K562 (cell line): ENCODE results near the gene CDC45. TPM values are rescaled to one million over a fixed set of nuclear protein-coding genes. Genes with fewer than 3 reads are reported as not detected.

Source experiments
- ARID4B ChIP-seq: sonication (generic); formaldehyde crosslinking; IDR thresholded peaks from 2 replicates; pipeline ENCODE4 v1.8.0; 2022; ENCODE audit warnings: mild to moderate bottlenecking, missing genetic modification reagents
- BACH1 ChIP-seq: fragments of 200-800 bp; sonication (Bioruptor generic); IDR thresholded peaks from 2 replicates; pipeline ENCODE4 v1.6.1; 2016; ENCODE audit warnings: missing genetic modification characterization, missing compliant biosample characterization
- GABPB2 ChIP-seq: fragments of 250-450 bp; sonication (Bioruptor Pico); conservative IDR thresholded peaks from 2 replicates; pipeline ENCODE4 v1.5.1; 2021; ENCODE audit warnings: mild to moderate bottlenecking
- MTA3 ChIP-seq: fragments of 450-650 bp; formaldehyde crosslinking; IDR thresholded peaks from 2 replicates; pipeline ENCODE4 v1.6.1; 2017; ENCODE audit warnings: mild to moderate bottlenecking, borderline replicate concordance
- RBM17 ChIP-seq: fragments of 200-400 bp; formaldehyde crosslinking; IDR thresholded peaks from 2 replicates; pipeline ENCODE4 v1.6.1; 2017; ENCODE audit warnings: low read depth, mild to moderate bottlenecking, low read length, borderline replicate concordance
- SAFB ChIP-seq: fragments of 200-400 bp; formaldehyde crosslinking; IDR thresholded peaks from 2 replicates; pipeline ENCODE4 v1.6.1; 2017; ENCODE audit warnings: low read depth, low read length, borderline replicate concordance
- THRAP3 ChIP-seq: fragments of 450-650 bp; IDR thresholded peaks from 2 replicates; pipeline ENCODE4 v1.6.1; 2016; ENCODE audit warnings: mild to moderate bottlenecking, inconsistent platforms, borderline replicate concordance
- ZNF324 ChIP-seq: fragments of 250-450 bp; sonication (Bioruptor Pico); IDR thresholded peaks from 2 replicates; pipeline ENCODE4 v1.4.0; 2020; ENCODE audit warnings: mild to moderate bottlenecking
- polyA plus RNA-seq, 8 experiments: library from polyadenylated mRNA; depleted of rRNA in 4 of 8; stranded (reverse) in 5 of 8; unstranded in 3 of 8; fragments of >200 nt; fragmentation: Nextera tagmentation in 2 of 8; fragmentation: Illumina TruSeq in 1 of 8; extraction: Ambion mirVana in 2 of 8; extraction: Trizol in 1 of 8; gene quantifications; 2 replicates each; pipeline versions ENCODE4 v1.2.1 to v1.2.3, GENCODE V29; 2011 to 2014; ENCODE audit warnings: inconsistent platforms in 1 of 8, missing spikeins in 1 of 8
- total RNA-seq, 7 experiments: library from RNA; depleted of rRNA in 6 of 7; stranded (reverse); fragments of >200 nt in 6 of 7; fragmentation: Illumina TruSeq in 2 of 7; extraction: Trizol in 2 of 7; gene quantifications; 2 replicates each; pipeline versions ENCODE4 v1.2.1 to v1.2.3, GENCODE V29; 2011 to 2021; ENCODE audit warnings: low replicate concordance in 1 of 7
- TF ChIP-seq, protein P1 (sequence below): sonication (generic); formaldehyde crosslinking; IDR thresholded peaks from 2 replicates; pipeline ENCODE4 v1.9.0; 2022; ENCODE audit warnings: mild to moderate bottlenecking, missing genetic modification reagents
- TF ChIP-seq, protein P2 (sequence below): sonication (generic); formaldehyde crosslinking; IDR thresholded peaks from 2 replicates; pipeline ENCODE4 v1.8.0; 2022; ENCODE audit warnings: missing genetic modification reagents, mild to moderate bottlenecking, moderate library complexity, borderline replicate concordance

Gene CDC45
- total and polyA plus RNA-seq, 9 of the 15 experiments (the other 6 are each of a cell fraction or from before 2014, with no cell fraction given) = 251 to 580 (median 410) TPM

DNA sequence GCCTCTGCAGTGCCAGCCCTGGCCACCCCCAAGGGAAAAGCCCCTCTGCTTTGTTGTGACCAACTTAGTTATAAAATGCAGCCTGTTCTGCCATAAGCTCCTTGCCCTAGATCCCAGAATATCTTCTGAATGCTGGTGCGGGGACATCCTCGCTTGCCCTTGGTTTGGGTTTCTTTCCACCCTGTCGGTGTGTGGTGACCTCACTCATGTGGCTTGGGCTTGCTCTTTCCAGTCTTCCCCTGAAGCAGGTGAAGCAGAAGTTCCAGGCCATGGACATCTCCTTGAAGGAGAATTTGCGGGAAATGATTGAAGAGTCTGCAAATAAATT is 27.8 kb downstream of the CDC45 start (continued):
- TF ChIP-seq ARID4B (CRISPR knock-in tag) (no peak; the same call in 1 of the 2 replicates), THRAP3 (no peak), RBM17 (no peak), GABPB2 (CRISPR knock-in tag) (no peak), BACH1 (tag) (no peak), MTA3 (no peak), ZNF324 (CRISPR knock-in tag) (no peak), SAFB (no peak)
- TF ChIP-seq, protein P1, sequence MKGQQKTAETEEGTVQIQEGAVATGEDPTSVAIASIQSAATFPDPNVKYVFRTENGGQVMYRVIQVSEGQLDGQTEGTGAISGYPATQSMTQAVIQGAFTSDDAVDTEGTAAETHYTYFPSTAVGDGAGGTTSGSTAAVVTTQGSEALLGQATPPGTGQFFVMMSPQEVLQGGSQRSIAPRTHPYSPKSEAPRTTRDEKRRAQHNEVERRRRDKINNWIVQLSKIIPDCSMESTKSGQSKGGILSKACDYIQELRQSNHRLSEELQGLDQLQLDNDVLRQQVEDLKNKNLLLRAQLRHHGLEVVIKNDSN (CRISPR knock-in tag) = no peak
- TF ChIP-seq, protein P2, sequence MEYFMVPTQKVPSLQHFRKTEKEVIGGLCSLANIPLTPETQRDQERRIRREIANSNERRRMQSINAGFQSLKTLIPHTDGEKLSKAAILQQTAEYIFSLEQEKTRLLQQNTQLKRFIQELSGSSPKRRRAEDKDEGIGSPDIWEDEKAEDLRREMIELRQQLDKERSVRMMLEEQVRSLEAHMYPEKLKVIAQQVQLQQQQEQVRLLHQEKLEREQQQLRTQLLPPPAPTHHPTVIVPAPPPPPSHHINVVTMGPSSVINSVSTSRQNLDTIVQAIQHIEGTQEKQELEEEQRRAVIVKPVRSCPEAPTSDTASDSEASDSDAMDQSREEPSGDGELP (CRISPR knock-in tag) = no peak
- TF ChIP-seq, all 486 proteins: peak for 9
